ENCODE measurements around the gene CYP27C1. TPM values are rescaled to one million over a fixed set of nuclear protein-coding genes. Genes with fewer than 3 reads are reported as not detected.
A peak's percentile ranks its signal among the peaks of the same experiment; 100 is the strongest.

CYP27C1 gene
- total and polyA plus RNA-seq, 2 donors from 2014 or later = 0.35 TPM; not detected in 1

GRCh38 chr2:127159543-127159942, 60.6 kb downstream of the CYP27C1 start:
- FAIRE-seq = no peak
- peaks cover 8 to 21% (median 18%) of the 10 kb centered on the region in 3 donors for H3K4me1 ChIP-seq (ENCODE audit: control insufficient read depth in 2 of 3, insufficient read depth in 2 of 3, low read depth in 1 of 3, low read length in 3 of 3)
- DNase-seq = peak in 2 of 5 donors; percentile 4 to 42
- intact Hi-C loops (cut with DNase I) = no loop called here
- H3K4me3 ChIP-seq (ENCODE audit: low read length in 3 of 3) = no peak overlapping the region
- H3K9me3 ChIP-seq (ENCODE audit: control insufficient read depth in 2 of 3, insufficient read depth in 1 of 3, low read length in 3 of 3) = no peaks in the 10 kb centered on the region
- no peak overlapping the region for H3K9ac ChIP-seq (ENCODE audit: low read length in 3 of 3)
- no peaks in the 10 kb centered on the region for H3K27me3 ChIP-seq (ENCODE audit: control insufficient read depth, insufficient read depth, low read length)
- H3K27ac ChIP-seq (ENCODE audit: low read depth in 2 of 2, low read length in 2 of 2) = no peak overlapping the region
- TF ChIP-seq CTCF (IDR thresholded peaks at IDR 0.05; ENCODE audit: borderline replicate concordance, extremely low read depth, insufficient read depth) = no peak
- H3K36me3 ChIP-seq (ENCODE audit: control insufficient read depth in 2 of 3, insufficient read depth in 3 of 3, low read length in 3 of 3) = no peaks in the 10 kb centered on the region

DNA sequence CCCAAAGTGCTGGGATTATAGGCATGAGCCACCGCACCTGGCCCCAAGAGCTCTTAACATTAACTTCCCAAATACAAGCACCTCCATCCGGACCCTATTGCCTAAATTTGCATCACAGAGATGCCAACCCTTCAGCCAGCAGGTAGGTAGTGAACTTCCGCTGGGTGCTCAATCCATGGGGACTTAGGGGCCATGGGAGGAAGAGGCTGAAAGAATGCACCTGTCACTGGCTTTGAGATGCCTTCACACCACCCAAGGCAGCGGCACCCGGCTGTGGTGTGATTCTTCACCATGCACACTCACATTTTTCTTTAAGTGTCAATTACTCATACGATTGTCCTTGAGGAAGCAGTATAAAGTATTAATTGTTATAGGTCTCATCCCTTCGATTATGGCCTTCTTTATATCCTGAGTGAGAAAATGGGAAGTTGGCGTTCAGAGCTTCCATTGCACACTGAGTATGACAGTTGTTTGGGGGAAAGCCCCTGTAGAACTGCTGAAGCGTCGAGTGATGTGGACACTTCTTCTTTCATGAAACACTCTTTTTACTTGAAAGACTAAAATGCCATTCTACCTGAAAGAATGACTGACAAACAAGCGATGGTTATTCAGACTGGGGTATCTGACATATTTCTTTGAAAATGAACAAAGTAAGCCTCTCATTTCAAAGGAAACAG, 61.3 kb downstream of the CYP27C1 start:
- peaks cover 4 to 25% (median 18%) of the 10 kb centered on the region in 3 donors for H3K4me1 ChIP-seq (ENCODE audit: control insufficient read depth in 2 of 3, insufficient read depth in 2 of 3, low read depth in 1 of 3, low read length in 3 of 3)
- DNase-seq = peak in 1 of 5 donors; percentile 24
- H3K9ac ChIP-seq (ENCODE audit: low read length in 3 of 3) = no peak overlapping the region
- intact Hi-C loops (cut with DNase I) = no loop called here
- H3K9me3 ChIP-seq (ENCODE audit: control insufficient read depth in 2 of 3, insufficient read depth in 1 of 3, low read length in 3 of 3) = no peaks in the 10 kb centered on the region
- H3K36me3 ChIP-seq (ENCODE audit: control insufficient read depth in 2 of 3, insufficient read depth in 3 of 3, low read length in 3 of 3) = no peaks in the 10 kb centered on the region
- H3K4me3 ChIP-seq (ENCODE audit: low read length in 3 of 3) = no peak overlapping the region
- H3K27me3 ChIP-seq (ENCODE audit: control insufficient read depth, insufficient read depth, low read length) = no peaks in the 10 kb centered on the region
- no peak for FAIRE-seq
- H3K27ac ChIP-seq (ENCODE audit: low read depth in 2 of 2, low read length in 2 of 2) = no peak overlapping the region
- no peak for TF ChIP-seq CTCF (IDR thresholded peaks at IDR 0.05; ENCODE audit: borderline replicate concordance, extremely low read depth, insufficient read depth)

DNA sequence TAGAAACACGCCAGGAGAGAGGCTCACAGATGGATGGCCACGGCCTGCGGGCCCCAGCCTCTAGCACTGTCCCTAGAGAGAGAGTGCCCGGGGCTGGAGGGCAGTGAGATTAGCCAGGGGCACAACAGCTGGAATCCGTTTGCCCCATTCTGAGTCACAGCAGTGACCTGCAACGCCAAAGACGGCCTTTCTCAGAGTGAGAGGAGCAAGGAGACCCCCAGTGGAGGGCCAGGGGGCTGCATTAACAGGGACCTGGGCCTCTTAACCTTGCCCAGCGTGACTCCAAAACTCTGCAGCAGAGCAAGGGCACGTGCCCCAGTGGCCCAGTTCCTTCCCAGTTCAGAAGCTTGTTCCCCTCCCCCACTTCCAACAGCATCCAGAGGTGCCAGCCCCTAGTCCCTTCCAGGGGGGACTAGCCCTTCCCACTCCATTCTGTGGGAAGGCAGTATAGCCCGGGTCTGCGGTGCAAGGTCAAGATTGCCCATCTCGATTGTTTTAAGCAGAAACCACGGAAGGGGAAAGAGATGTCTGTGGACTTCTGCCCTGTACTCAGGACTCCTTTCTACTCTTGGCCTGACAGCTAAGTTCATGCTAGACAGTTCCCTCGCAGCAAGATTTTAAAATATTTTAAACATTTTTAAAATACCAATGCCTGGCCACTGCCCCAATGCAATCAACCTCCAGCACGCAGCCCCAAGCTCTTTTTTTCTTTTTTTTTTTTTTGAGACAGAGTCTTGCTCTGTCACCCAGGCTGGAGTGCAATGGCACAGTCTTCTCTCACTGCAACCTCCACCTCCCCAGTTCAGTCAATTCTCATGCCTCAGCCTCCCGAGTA, 62.2 kb downstream of the CYP27C1 start:
- Histone ChIP-seq H3K4me1 (ENCODE audit: control insufficient read depth in 2 of 3, insufficient read depth in 2 of 3, low read depth in 1 of 3, low read length in 3 of 3) (peaks cover 2 to 25% (median 18%) of the 10 kb centered on the region in 3 donors), H3K9ac (ENCODE audit: low read length in 3 of 3) (no peak overlapping the region), H3K4me3 (ENCODE audit: low read length in 3 of 3) (no peak overlapping the region), H3K27me3 (ENCODE audit: control insufficient read depth, insufficient read depth, low read length) (no peaks in the 10 kb centered on the region), H3K36me3 (ENCODE audit: control insufficient read depth in 2 of 3, insufficient read depth in 3 of 3, low read length in 3 of 3) (no peaks in the 10 kb centered on the region), H3K9me3 (ENCODE audit: control insufficient read depth in 2 of 3, insufficient read depth in 1 of 3, low read length in 3 of 3) (no peaks in the 10 kb centered on the region), H3K27ac (ENCODE audit: low read depth in 2 of 2, low read length in 2 of 2) (no peak overlapping the region)
- intact Hi-C loops (cut with DNase I) = no loop called here
- TF ChIP-seq CTCF (IDR thresholded peaks at IDR 0.05; ENCODE audit: borderline replicate concordance, extremely low read depth, insufficient read depth) = no peak
- DNase-seq (peak in 3 of 5 donors; percentile 34 to 60 (median 56)), FAIRE-seq (no peak)

Data from kidney (tissue), 14 donors.